ENCODE results near the gene GCDH. TPM values are rescaled to one million over a fixed set of nuclear protein-coding genes. Genes with fewer than 3 reads are reported as not detected.

Gene GCDH
- total RNA-seq, 1 experiment from 2014 or later = 15.6 TPM

- no TSS peak for BruUV-seq (replicated peaks)
- H3K36me3 ChIP-seq (ENCODE audit: control insufficient read depth, insufficient read depth, low read length) = no peaks in the 10 kb centered on the region
- in situ Hi-C loops (cut with HindIII; ENCODE audit: low pct_unique_long_range_greater_than_20kb, low sequenced_read_pairs) = no loop called here
- CTCF ChIA-PET = interaction anchor here (0.6 to 1.7 kb wide), 2 partner anchors 24 to 125 kb away, joined by 7 to 14 read pairs; no protein-coding TSS in a partner anchor
- H3K4me3 ChIP-seq (ENCODE audit: low read depth in 2 of 2, low read length in 2 of 2) = no peak overlapping the region
- no peak overlapping the region for H3K27ac ChIP-seq (ENCODE audit: low read length)
- H3K27me3 ChIP-seq (ENCODE audit: control insufficient read depth, insufficient read depth, low read length) = no peaks in the 10 kb centered on the region
- POLR2A ChIA-PET = interaction anchor here (0.5 kb wide), 1 partner anchor 1547 kb away, joined by 4 read pairs; no protein-coding TSS in a partner anchor
- intact Hi-C loops (cut with micrococcal nuclease; ENCODE audit: unreplicated experiment) = no loop called here
- no peaks in the 10 kb centered on the region for H3K4me1 ChIP-seq (ENCODE audit: control insufficient read depth, insufficient read depth, low read length)
- no peak for TF ChIP-seq SIN3A (IDR thresholded peaks at IDR 0.05; ENCODE audit: borderline replicate concordance, insufficient read depth, low read depth, low read length)
- no peak for TF ChIP-seq TCF7L2 (IDR thresholded peaks at IDR 0.05; ENCODE audit: low read depth, low read length)
- TF ChIP-seq CTCF (IDR thresholded peaks at IDR 0.05) = no peak
- no peak for TF ChIP-seq POLR2AphosphoS5 (IDR thresholded peaks at IDR 0.05; ENCODE audit: low read depth, low read length)
- TF ChIP-seq REST (IDR thresholded peaks at IDR 0.05; ENCODE audit: insufficient read depth in 1 of 2, low read depth in 2 of 2, low read length in 1 of 2) = no peak
- DNase-seq (ENCODE audit: low read depth, low spot score) (no peak), ATAC-seq (no peak)
- H3K9me3 ChIP-seq (ENCODE audit: control insufficient read depth, insufficient read depth, low read depth, low read length) = no peaks in the 10 kb centered on the region
These were observed 19.3 kb upstream of the GCDH start for GRCh38 chr19:12871681-12872080.

- no peak for DNase-seq (ENCODE audit: low read depth, low spot score)
- no peak for ATAC-seq
- Histone ChIP-seq H3K4me1 (ENCODE audit: control insufficient read depth, insufficient read depth, low read length) (no peaks in the 10 kb centered on the region), H3K36me3 (ENCODE audit: control insufficient read depth, insufficient read depth, low read length) (no peaks in the 10 kb centered on the region), H3K4me3 (ENCODE audit: low read depth in 2 of 2, low read length in 2 of 2) (no peak overlapping the region), H3K27ac (ENCODE audit: low read length) (no peak overlapping the region), H3K27me3 (ENCODE audit: control insufficient read depth, insufficient read depth, low read length) (no peaks in the 10 kb centered on the region), H3K9me3 (ENCODE audit: control insufficient read depth, insufficient read depth, low read depth, low read length) (no peaks in the 10 kb centered on the region)
- BruUV-seq (replicated peaks) = no TSS peak
- in situ Hi-C loops (cut with HindIII; ENCODE audit: low pct_unique_long_range_greater_than_20kb, low sequenced_read_pairs) (no loop called here), intact Hi-C loops (cut with micrococcal nuclease; ENCODE audit: unreplicated experiment) (no loop called here)
- CTCF ChIA-PET = interaction anchor here (0.6 to 1.7 kb wide), 3 partner anchors 7 to 106 kb away, joined by 3 to 14 read pairs (median 5); no protein-coding TSS in a partner anchor
- no peak for TF ChIP-seq SIN3A (IDR thresholded peaks at IDR 0.05; ENCODE audit: borderline replicate concordance, insufficient read depth, low read depth, low read length)
- no peak for TF ChIP-seq CTCF (IDR thresholded peaks at IDR 0.05)
- TF ChIP-seq TCF7L2 (IDR thresholded peaks at IDR 0.05; ENCODE audit: low read depth, low read length) = no peak
- no peak for TF ChIP-seq POLR2AphosphoS5 (IDR thresholded peaks at IDR 0.05; ENCODE audit: low read depth, low read length)
- no peak for TF ChIP-seq REST (IDR thresholded peaks at IDR 0.05; ENCODE audit: insufficient read depth in 1 of 2, low read depth in 2 of 2, low read length in 1 of 2)
- POLR2A ChIA-PET = interaction anchor here (0.5 kb wide), 1 partner anchor 1546 kb away, joined by 4 read pairs; no protein-coding TSS in a partner anchor
These were observed 18.7 kb upstream of the GCDH start for GRCh38 chr19:12872255-12872654.

Data from Panc1 (cell line).